T47D (cell line): ENCODE measurements around the gene CCNK.

Experiments
- DNase-seq, 2 experiments: peaks; one replicate each; pipeline versions ENCODE4 v3.0.0 to v3.0.0-alpha.2; 2011 to 2012; ENCODE audit warnings: low read depth in 1 of 2, low spot score in 1 of 2
- JUND ChIP-seq: IDR thresholded peaks from 2 replicates; pipeline ENCODE4 v1.6.1; 2012; ENCODE audit warnings: low read depth
- in situ Hi-C: cut with HindIII; loops from 2 replicates; pipeline ENCODE4 v1.10.0; 2016; ENCODE audit warnings: low sequenced_read_pairs, low pct_unique_long_range_greater_than_20kb

Gene CCNK

GRCh38 chr14:99552021-99552553, 70.9 kb downstream of the CCNK start:
- DNase-seq: no peak
- in situ Hi-C loops: no loop called here
- no peak for TF ChIP-seq JUND

- TF ChIP-seq JUND: no peak
- no peak for DNase-seq
- in situ Hi-C loops: no loop called here
These were observed 71.5 kb downstream of the CCNK start for GRCh38 chr14:99552572-99553216.

- DNase-seq: no peak
- in situ Hi-C loops: no loop called here
- no peak for TF ChIP-seq JUND
These were observed 73.0 kb downstream of the CCNK start for GRCh38 chr14:99554184-99554583.

DNA sequence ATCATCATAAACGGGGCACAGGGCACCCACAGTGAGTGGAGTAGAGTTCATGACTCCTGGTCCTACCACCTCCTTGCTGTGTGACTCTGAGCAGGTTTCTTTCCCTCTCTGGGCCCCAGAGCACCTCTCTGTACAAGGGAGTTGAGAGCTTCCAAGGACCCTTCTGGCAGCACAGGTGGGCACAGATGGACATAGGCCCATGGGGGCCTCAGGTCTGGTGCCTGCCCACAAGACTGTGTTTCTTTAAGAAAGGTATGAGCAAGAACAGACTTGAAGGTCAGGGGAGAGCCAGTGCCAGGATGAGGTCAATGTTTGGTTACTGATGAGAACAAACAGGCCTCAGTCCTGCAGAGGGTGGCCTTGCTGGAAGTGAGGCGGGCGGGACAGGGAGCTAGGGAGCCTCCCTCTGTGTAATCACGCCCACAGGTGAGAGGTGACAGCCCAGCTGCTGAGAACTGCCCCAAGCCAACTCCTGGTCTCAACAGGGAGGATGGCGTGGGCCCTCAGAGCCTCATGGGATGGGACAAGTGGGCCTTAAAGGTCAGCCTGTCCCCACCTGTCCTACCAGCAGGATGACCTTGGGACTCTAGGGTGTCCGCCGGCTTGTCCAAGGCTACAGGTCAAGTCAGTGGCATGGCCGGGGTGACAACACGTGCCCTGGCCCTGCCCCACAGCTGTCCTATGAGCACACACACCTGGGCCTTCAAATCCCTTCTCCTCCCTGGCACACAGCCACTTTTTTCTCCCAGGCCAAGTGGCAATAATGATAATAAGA, 73.7 kb downstream of the CCNK start:
- no peak for TF ChIP-seq JUND
- DNase-seq: peak in 1 of 2 experiments; percentile 55
- in situ Hi-C loops: no loop called here

GRCh38 chr14:99556134-99556791, 75.1 kb downstream of the CCNK start:
- in situ Hi-C loops: no loop called here
- no peak for DNase-seq
- no peak for TF ChIP-seq JUND

- in situ Hi-C loops: no loop called here
- no peak for DNase-seq
- TF ChIP-seq JUND: no peak
These were observed 78.2 kb downstream of the CCNK start for GRCh38 chr14:99559286-99559990.

- TF ChIP-seq JUND: no peak
These were observed 79.2 kb downstream of the CCNK start for GRCh38 chr14:99560403-99560802.

GRCh38 chr14:99560922-99561683, 79.9 kb downstream of the CCNK start:
- no peak for TF ChIP-seq JUND
- DNase-seq: peak in 1 of 2 experiments; percentile 51
- in situ Hi-C loops: no loop called here

More at GRCh38 chr14:99560403-99560802, 79.2 kb downstream of the CCNK start:
- DNase-seq: no peak
- in situ Hi-C loops: no loop called here

DNA sequence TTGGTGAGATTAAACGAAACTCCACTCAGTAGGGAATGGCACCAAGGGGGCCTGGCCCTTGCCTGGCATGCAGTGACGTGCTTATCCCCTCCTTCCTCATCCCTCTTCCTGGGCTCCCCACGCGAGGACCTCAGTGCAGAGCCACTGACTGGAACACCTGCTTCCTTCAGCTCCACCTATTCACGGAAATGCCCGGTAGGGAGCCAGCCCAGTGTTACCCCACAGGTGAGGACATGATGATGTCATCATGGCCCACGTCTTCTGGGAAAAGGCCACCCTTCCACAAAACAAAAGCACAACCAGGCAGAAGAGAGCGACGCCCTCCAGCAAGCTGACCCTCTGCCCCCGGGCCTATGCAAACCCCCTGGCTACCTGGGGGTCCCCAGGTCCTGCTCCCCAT, 80.7 kb downstream of the CCNK start:
- DNase-seq: no peak
- no peak for TF ChIP-seq JUND

More for the DNA sequence above, 80.7 kb downstream of the CCNK start:
- in situ Hi-C loops: no loop called here
